Dermis microvascular lymphatic vessel endothelial cell (primary cell): ENCODE data around the gene CCSER1. TPM values are rescaled to one million over a fixed set of nuclear protein-coding genes. Genes with fewer than 3 reads are reported as not detected.

Experiments
- DNase-seq, 2 donors: peaks; one replicate each; pipeline versions ENCODE4 v3.0.0 to v3.0.0-alpha.2; 2010; ENCODE audit warnings: low read depth in 2 of 2
- total RNA-seq: library from RNA; depleted of rRNA; stranded (reverse); fragments of >200 nt; gene quantifications from 2 replicates; pipeline ENCODE4 v1.2.1, GENCODE V29; 2014

Gene CCSER1
- total RNA-seq, 1 donor from 2014 or later: 0.13 TPM

DNA sequence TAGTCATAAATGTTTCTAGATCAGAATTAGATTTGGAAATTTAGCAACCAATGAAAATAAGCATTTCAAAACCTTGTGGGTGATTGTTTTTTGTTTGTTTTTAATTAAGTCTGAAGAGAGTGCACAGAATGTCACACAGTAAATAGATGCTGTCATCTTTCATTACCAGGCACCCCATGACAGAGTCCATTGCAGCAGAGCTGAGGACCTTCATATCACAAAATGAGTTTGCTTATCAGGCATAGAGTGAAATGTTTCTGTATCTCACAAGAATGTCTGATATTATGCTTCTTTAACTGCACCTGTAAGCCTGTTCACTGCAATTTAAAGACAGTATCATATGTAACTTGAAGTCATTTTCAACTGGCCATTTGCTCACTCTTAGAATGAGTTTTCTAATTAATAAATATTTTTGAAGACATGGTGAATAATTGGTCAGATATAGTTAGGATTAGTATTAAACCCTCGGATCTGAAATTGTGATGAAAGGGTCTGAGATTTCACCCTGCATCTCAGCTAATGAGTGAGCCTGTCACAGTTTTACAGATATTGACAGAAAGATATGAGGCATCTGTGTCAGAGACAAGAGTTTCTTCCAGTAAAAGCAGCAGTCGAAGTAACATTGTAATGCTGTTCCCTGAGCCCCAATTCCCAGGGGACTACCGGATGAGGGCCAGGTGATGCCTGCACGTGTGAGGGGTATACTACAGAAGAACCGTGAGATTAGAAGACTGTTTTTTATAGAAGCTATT, 416.4 kb downstream of the CCSER1 start:
- DNase-seq: no peak

DNA sequence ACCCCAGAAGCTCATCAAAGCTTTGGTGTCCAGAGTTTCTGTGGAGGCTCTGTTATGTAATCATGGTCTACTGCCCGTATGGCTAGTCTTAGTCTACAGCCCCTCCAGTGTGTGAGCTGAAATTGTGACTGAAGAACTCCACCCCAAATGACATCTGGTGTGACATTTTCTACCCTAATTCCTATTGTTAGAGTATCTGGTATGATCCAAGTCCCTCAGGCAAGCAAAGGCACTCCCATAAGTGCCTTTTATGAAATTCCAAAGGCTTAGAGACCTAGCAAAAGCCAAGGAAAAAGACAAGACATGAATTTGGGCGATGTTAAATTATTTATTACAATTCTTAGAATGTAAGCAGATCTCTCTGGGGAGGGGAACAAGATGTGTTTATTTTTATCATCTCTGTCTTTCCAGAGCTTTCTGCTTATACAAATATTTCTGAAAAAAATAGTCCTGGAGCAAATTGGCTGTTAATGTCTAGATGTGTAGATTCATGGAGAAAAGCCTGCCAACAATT, 417.4 kb downstream of the CCSER1 start:
- DNase-seq: no peak

DNA sequence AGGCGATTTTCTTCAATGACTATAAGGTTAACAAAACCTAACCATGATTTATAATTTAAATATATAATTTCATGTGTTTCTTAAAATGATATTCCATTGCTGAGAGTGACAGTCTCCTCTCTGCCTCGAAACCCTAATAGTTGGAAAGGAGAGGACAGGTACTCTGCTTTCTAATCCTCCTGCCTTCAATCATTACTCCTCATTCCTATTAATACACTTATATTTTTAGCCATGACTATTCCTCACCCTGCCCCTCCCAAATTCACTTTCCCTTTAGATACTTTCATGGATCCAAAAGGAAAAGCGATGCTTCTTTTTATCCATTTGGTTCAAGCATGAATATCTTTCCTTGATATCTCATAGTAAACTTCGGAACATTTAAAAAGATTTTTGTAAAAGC, 418.2 kb downstream of the CCSER1 start:
- no peak for DNase-seq

DNA sequence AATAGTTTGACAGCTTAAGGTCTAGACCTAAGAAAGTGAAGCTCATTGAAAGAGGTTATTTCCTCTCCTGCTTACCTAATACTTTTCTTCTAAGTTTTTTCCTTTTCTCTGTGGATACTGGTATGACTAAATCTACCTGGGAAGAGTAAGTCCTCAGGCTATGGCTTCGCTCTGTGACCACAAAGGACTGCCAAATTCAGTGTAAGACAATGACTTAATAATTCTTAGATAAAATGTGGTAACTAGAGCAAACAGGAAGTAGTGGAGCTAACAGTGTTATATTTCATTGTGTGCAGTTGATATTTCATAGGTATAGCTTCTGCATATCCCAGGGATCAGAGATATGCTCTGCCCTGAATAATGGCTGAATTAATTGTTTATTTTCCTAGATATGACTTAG, 418.9 kb downstream of the CCSER1 start:
- no peak for DNase-seq

DNA sequence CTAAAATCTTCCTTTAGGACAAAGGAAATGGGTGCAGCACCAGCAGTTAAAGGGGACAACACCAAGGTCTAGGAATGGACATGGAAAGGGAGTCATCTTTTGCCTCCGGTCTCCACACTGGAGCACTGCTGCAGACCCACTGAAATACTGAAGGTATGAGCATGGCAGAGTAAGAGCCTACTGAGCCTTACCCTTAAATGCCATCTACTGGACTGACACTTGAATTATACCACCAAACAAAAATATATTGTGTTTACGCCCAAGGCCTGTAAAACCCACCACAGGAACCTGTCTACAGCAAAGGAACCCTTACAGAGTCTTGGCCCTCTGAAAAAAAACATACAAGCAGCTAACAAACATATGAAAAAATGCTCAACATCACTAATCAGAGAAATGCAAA, 443.4 kb downstream of the CCSER1 start:
- DNase-seq: no peak

DNA sequence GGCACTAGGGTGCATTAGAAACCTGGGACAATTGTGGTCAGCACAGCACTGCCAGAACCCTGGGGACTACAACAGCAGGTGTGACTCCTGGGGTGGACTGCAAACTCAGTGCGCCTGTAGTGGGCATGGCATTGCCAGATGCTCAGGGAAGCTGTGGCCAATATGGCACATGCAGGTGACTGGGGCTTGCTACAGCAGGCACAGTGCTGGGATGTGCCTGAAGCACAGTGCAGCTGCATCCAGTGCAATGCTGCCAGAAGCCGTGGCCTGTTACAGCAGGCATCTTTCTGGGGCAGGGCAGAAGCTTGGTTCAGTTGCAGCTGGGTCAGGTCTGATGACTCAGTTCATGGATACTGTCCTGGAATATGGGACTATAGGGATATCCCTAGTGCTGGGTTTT, 445.8 kb downstream of the CCSER1 start:
- no peak for DNase-seq

DNA sequence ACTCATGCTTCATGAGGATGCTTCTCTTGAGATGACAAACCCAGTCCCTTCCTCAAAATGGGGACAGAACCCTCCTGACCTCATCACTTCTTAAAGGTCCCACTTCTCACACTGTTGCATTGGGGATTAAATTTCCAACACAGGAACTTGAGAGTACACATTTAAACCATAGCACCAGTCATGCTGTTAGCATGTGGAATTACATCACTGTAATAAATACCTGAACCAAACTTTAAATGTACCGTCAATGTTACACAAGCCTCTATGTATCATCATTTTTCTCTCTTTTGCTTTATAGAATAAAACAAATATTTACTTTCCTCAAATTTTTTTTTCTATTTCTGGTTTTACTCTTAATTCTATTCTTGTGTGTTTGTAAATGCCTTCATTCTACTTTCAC, 448.2 kb downstream of the CCSER1 start:
- DNase-seq: no peak

DNA sequence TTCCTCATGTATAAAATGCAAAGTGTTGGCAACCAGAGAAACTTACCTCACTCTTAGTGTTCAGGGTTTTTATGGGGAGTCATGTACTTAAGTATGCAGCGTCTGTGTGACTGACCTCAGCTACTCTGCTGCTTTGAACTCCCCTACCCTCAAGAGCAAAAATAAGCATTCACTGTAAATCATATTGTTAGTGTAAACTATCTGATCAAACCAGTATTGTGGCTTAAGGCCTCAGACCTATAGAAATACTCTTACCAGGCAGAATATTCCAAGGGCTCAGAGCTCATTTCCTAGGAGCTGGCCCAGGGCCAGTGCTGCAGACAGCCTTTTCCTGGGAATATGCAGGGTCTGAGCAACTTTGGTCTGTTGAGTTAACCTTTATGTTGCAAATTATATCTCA, 453.1 kb downstream of the CCSER1 start:
- DNase-seq: peak in 1 of 2 donors; percentile 3

DNA sequence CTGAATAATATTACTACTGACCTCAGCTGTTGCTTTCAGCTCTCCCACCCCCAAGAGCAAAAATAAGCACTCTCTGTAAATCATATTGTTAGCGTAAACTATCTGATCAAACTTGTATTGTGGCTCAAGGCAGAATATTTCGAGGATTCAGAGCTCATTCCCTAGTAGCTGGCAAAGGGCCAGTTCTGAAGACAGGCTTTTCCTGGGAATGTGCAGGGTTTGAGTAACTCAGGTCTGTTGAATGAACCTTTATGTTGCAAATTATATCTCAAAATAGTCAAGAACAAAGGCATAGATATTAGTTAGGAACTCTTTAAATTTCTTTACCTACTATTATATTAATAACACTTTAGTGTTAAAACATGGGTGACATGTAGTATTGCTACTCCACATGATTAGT, 454.9 kb downstream of the CCSER1 start:
- no peak for DNase-seq

DNA sequence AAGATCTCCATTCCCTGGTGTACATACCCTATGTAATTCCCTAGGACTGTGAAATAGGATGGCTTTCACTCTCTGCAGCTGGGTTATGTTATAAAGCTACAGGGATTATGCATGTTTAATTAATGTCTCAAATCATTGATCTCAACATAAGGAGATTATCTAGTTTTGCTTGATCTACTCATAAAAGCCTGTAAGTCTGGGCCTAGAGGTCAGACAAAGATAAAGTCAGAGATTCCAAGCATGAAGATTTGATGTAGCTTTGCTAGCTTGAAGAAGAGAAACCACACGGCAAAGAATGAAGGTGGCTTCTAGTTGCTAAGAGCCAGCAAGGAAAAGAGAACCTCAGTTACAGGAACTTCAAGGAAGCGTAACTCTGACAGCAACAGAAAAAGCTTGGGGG, 456.9 kb downstream of the CCSER1 start:
- no peak for DNase-seq

DNA sequence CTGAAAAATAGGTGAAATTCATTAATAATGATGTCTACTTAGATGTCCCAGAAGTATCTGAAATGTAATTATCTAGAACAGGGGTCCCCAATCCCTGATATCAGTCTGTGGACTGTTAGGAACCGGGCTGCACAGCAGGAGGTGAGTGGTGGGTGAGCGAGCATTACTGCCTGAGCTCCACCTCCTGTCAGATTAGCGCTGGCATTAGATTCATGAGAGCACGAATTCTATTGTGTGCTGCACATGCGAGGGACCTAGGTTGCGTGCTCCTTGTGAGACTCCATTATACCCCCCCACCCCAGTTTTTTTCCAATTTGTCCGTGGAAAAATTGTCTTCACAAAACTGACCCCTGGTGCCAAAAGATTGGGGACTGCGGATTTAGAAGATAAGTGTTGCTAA, 458.8 kb downstream of the CCSER1 start:
- no peak for DNase-seq

DNA sequence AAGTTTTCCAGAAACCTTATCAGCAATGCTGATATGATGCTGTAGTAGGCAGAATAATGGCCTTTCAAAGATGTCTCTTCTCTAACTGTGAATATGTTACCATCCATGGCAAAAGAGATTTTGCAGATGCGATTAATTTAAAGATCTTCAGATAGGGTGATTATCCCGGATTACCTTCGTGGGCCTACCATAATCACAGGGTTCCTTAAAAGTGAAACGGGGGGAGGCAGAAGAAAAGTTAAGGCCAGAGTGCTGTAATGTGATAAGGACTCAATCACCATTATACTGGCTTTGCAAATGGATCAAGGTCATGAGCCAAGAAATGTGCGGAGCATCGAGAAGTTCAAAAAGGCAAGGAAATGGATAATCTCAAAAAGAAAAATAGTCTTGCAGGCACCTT, 459.6 kb downstream of the CCSER1 start:
- no peak for DNase-seq

DNA sequence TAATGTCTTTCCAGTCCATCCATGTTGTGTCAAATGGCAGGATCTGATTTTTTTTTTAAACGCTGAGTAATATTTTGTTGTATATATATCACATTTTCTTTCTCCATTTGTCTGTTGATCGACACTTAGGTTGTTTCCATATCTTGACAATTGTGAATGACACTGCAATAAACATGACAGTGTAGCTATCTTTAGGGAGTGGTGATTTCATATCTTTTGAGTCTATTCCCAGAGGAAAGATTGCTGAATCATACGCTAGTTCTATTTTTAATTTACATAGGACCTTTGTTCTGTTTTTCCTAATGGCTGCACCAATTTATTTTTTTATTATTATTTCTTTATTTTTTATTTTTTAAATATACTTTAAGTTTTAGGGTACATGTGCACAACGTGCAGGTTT, 470.7 kb downstream of the CCSER1 start:
- DNase-seq: no peak

DNA sequence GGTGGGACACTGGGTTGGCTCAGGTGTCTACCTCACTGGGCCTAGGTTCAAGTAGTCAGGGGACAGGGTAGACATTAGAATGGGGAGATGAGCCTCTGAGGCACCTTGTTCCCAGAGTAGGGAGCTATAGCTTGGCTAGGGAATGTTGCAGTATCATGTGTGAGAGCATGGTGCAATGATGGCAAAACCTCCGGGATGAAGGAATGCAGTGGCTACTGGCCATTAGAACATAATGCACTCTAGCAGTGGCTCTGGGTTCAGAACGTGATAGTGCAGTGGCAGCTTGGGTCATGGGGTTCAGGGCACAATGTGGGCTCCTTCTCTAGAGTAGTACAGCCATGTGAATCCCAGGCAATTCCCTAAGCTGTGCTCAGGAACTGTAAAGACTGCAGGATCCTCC, 471.5 kb downstream of the CCSER1 start:
- DNase-seq: no peak

DNA sequence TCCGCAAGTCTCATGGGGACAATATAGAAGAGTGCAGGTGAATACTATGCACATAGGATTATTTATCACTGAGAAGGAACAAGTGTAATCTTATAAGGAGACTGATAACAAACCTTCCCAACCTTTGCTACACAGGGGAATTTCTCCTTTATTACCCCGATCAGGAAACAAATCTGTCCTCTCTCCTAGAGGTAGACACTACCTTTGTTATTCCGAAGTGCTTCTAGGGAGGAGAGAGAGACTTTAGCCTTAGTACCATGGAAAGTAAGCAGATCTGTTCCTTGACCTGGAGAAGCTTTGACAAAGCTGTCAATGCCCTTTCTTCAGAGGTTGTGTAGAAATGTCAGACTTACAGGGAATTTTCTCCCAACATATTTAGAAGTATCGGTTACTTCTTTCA, 475.5 kb downstream of the CCSER1 start:
- DNase-seq: no peak

DNA sequence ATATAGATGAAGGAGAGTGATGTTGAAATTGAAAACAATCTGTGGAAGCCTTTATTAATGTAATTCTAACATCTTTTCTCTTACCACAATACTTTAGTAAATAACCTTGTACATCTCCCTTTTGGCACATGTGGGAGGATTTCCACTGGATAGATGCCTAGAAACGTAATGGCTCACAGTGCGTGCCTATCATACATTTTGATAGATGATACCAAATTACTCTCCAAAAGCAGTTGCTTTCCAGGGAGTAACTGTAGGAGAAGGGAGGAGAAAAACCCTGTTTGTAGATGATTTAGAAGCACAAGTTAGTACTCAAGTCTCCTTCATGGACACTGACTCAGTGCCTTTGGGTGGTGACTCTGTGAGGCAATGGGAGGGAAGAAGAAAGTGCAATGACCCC, 476.3 kb downstream of the CCSER1 start:
- DNase-seq: no peak

DNA sequence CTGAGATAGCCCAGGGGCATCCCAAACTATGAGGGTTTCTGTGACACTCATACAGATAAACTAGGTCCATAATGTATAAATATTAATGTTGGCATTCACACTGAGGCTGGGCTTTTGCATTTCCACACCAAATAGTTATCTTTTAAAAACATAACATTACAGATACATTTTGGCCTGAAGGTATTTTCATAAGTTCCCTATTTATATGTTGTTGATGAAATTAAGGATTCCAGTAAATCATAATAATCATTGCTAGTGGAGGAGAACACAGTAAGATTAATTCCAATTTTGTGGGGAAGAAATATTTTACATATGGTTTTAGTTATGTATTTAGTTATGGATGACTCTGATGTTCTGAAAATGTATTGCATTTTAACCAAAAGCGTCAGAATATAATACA, 479.6 kb downstream of the CCSER1 start:
- no peak for DNase-seq

DNA sequence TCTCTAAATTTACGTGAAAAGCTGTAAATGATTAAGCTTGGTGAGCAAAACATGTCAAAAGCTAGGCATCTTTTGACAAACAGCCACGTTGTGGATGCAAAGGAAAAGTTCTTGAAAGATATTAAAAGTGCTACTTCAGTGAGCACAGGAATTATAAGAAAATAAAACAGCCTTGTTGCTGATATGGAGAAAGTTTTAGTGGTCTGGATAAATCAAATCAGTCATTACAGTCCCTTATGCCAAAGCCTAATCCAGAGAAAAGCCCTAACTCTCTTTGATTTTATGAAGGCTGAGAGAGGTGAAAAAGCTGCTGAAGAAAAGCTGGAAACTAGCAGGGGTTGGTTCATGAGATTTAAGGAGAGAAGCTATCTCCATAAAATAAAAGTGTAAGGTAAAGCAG, 487.2 kb downstream of the CCSER1 start:
- DNase-seq: no peak

DNA sequence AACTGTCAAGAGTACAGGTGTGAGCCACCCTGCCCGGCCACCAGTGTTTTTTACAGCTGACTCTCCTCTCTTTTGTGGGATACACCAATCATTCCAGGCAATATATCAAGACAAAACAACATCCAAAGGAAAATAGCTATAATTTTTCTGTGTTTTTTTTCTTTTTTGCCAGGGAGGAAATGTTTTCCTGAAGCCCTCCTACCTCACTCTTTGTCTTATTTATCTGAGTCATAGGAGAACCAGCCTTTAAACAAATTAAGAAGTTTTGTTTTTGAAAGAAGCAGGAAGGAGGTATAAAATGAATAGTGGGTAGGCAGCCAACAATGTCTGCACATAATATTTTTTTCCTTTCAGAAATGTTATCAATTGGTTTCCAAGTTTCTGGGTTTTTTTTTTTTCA, 493.9 kb downstream of the CCSER1 start:
- DNase-seq: peak in 1 of 2 donors; percentile 77

DNA sequence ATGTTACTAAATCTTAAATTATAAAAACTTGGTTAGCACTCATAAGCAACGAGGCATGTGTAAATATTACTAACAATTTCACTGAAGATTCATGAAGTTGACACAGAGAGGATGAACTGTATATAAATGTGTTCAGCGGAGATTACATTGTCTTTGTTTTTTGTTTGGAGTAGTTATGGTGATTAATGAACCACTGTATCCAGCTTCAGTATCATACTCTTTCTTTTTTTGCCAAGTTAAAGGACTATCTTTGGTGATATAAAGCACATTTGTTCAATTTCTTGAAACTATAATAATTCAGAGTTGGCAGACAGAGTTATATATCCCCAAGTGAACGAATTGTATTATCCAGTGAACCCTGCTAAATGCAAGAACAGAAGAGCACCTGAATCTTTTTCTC, 497.6 kb downstream of the CCSER1 start:
- DNase-seq: peak in 1 of 2 donors; percentile 16

DNA sequence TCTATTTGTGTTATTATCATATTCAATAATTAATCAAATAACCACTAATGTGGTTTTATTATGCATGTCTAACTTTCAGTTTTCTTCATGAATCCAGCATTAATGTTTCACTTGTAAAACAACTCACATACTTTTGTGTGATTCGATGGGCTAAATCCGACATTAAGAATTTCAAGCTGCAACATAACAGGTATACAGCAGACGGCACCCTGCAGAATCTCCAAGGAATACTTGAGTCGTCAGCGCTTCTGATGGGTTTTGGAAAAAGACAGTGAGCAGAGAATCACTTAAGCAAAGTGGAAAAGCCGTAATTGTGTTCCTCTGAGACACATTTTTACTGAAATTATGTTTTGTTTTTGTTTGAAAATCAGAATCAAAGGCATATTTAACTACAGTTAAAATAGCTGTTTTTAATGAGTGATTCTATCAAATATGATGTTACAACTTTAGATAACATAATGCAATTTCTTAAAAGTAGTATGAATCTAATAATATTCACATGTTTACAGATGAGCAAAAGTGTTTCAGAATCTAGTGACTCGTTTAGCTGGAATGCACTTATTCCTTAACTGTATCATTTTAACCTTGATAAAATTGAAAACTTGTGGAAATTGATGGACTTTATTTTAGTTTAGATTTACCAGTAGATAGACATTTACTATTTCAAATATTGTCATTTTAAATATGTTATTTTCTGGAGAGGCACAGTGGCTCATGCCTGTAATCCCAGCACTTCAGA, 514.8 kb downstream of the CCSER1 start:
- no peak for DNase-seq

DNA sequence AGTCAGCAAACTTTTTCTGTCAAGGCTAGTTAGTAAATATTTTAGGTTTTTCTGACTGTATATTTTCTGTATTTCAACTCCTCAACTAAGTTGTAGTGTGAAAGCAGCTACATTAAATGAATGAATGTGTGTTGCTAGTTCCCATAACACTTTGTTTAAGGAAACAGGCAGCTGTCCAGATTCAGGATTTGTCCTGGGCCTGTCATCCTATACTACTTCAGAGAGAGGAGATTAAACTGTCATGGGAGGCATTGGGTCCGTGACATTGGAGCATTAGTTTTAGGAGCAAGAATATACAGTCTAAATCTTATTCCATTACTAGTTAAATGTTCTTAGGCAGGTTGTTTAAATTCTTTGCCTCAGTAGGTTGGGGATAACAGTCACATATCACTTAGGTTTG, 516.0 kb downstream of the CCSER1 start:
- no peak for DNase-seq

DNA sequence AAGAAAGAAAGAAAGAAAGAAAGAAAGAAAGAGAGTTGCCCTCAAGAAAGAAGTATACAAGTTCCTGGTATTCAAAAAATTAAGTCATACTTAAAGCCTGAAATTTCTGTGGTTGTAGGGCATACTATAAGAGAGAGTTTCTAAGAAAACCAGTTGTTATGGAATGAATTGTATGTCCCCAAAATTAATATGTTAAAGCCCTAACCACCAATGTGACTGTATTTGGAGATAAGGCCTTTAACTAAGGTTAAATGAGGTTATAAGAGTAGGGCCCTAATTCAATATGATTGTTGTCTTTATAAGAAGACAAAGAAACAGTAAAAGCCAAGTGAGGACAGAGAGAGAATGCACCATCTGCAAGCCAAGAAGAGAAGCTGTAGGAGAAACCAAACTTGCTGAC, 521.1 kb downstream of the CCSER1 start:
- DNase-seq: no peak
